ENCODE results near the gene SERPINF2.

- TF ChIP-seq POLR2A (IDR thresholded peaks at IDR 0.05) (no peak), POLR2AphosphoS5 (IDR thresholded peaks at IDR 0.05) (peak; percentile 49)
- TF ChIP-seq, protein P1, sequence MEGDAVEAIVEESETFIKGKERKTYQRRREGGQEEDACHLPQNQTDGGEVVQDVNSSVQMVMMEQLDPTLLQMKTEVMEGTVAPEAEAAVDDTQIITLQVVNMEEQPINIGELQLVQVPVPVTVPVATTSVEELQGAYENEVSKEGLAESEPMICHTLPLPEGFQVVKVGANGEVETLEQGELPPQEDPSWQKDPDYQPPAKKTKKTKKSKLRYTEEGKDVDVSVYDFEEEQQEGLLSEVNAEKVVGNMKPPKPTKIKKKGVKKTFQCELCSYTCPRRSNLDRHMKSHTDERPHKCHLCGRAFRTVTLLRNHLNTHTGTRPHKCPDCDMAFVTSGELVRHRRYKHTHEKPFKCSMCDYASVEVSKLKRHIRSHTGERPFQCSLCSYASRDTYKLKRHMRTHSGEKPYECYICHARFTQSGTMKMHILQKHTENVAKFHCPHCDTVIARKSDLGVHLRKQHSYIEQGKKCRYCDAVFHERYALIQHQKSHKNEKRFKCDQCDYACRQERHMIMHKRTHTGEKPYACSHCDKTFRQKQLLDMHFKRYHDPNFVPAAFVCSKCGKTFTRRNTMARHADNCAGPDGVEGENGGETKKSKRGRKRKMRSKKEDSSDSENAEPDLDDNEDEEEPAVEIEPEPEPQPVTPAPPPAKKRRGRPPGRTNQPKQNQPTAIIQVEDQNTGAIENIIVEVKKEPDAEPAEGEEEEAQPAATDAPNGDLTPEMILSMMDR (IDR thresholded peaks at IDR 0.05) = peak; percentile 86 to 97 (median 93)
These were observed 21.8 kb upstream of the SERPINF2 start for GRCh38 chr17:1720856-1721386.
